Stimulated activated CD8-positive, alpha-beta memory T cell treated with anti-CD3 and anti-CD28 coated beads, Interleukin-15, amount 100 ng/mL, for 48 hours (primary cell): ENCODE measurements around the gene PDE6D.

Experiments
- DNase-seq, 2 donors: peaks; one replicate each; pipeline ENCODE4 v3.0.0-alpha.2; 2020; ENCODE audit warnings: low read depth in 2 of 2

The PDE6D gene

DNA sequence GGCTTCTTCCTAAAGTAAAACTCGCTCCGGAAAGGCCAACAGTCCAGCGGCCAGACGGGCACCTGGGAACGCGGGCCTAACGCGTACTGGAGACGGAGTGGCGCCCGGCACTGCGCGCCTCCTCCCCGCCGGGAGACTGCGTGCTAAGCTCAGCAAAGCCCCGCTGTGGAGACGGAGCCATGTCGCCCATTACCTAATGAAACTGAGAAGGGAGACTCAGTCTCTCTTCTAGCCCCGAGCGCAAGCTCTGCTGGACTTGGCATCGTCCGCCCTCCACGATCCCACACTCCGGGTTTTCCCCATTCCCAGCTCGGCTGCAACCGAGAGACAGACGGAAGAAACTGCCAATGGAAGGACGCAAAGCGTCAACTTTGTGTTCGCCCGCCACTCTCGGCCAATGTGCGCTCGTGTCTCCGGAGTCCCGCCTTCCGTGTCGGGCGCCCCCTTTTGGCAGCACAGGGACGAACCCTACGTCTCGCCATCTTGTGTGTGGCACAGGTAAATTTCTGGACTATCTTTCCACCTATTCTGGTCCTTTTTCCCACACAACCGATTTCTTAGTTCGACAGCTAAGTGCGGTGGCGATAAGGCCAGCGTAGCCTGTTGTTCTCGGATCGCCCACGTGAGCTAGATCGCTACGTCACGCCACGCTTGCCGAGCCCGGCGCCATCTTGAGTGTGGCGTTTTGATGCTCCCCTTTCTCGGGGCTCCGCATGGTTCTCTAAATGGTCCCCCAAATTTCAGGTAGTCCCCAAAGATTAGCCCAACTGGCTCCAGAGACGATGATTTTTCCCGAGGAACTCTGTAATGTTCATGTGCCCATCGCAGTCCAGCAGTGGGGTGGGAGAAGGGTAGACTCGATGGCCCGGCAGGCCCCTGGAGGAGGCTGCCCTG, 74.1 kb downstream of the PDE6D start:
- peak; percentile 94 to 95 for DNase-seq

GRCh38 chr2:231704017-231704416, 77.1 kb downstream of the PDE6D start:
- DNase-seq = no peak

GRCh38 chr2:231701456-231702373, 79.4 kb downstream of the PDE6D start:
- no peak for DNase-seq

DNA sequence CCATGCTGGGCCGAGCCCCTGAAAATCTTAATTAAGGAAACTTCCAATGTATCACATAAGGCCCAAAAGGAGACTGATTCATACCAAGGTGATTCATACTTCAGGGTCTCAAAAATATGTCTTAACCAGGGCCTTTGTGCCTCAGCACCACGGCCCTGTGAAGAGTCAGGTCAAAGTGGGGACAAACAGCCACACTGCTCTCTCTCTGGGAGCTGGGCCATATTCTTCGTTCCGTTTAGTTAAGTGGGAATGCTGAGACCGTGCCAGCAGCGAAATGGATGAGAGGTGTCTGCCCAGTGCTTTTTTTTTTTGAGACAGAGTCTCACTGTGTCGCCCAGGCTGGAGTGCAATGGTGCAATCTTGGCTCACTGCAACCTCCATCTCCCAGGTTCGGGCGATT, 82.1 kb downstream of the PDE6D start:
- DNase-seq = no peak

DNA sequence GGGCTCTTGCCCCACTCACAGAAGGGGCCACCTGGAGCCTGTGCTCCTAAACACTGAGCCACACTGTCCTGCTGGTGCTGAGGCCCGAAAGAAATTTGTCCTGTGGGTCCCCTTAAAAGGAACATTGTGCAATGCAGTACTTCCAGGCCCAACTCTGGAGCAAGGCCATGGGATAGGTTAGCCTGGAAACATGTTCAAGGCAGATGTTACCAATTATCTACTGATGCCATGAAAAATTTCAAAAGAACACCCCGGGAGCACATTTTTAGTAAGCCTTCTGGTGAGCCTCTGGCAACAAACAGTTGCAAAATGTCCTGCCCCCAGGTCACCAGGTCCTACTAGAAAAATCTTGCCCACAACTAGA, 85.1 kb downstream of the PDE6D start:
- no peak for DNase-seq

DNA sequence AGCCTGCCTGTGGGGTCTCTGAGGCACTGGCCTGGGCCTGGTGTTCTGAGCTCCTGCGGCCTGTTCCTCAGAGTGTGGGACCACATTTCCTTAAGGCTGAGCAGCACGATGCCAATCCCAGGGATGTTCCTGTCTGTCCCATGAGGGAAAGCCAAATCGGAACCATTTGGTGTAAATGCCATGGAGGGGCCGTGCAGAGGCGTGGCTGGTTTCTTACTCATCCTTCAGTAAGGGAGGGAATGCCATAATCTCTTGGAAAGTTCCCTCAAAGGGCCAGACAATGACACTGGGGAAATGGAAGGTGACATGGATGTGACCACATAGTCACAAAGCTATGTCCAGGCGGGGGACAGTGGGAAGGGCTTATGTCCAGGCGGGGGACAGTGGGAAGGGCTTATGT, 87.1 kb downstream of the PDE6D start:
- no peak for DNase-seq

- DNase-seq = no peak
Observed at GRCh38 chr2:231692847-231693246, 88.2 kb downstream of the PDE6D start.

DNA sequence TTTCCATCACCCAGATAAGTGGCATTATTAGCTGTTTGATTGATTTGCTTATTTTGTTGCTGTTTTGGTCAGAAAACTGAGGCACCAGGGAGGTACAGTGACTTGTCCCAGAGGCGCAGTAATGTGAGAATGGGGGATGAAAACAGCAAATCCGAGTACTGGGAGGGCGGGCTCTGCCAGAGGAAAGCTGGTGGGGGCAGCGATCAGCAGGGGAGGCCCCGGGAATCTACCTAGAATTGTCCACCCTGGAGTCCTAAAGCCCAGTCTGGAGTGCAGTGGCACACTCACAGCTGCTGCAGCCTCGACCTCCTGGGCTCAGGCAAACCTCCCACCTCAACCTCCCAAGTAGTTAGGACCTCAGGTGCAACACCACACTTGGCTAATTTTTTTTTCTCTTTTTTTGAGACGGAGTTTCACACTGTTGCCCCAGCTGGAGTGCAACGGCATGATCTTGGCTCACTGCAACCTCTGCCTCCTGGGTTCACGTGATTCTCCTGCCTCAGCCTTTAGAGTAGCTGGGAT, 89.8 kb downstream of the PDE6D start:
- no peak for DNase-seq

- DNase-seq = no peak
Observed at GRCh38 chr2:231689124-231689893, 91.8 kb downstream of the PDE6D start.

DNA sequence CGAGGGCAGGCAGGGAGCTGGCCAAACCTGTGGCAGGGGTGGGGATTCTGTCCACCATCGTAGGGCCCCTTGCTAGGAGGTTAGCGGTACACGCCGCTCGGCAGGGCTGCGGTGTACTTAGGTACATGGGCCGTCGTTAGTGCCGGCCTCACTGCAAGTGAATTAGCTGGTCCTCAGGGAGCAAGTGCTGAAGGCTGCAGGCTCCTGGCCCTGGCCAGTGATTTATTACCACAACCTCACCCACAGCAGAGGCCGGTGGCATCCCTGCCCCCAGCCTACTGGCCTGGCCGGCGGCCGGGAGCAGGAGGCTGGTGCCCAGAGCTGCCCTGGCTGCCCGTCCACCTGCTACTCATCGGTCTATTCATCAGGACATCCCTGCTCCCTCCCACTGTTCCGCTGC, 92.4 kb downstream of the PDE6D start:
- DNase-seq = no peak

DNA sequence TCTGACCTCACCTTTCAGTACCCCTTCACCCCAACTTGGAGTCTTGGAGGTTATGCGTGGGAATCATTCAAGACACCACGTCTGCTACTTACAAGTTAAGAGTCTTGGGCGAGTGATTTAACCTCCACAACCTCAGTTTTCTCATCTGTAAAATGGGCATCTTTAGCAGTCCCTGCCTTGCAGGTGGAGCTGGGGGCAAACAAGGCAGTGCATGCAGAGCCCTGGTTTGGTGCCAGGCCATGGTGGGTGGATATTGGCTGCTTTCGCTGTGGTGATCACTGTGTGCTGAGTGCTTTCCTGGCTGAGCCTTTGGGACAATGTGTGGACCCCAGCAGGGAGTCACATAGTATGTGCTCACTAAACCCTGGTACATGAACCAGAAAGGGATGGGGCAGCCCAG, 93.1 kb downstream of the PDE6D start:
- DNase-seq = no peak

DNA sequence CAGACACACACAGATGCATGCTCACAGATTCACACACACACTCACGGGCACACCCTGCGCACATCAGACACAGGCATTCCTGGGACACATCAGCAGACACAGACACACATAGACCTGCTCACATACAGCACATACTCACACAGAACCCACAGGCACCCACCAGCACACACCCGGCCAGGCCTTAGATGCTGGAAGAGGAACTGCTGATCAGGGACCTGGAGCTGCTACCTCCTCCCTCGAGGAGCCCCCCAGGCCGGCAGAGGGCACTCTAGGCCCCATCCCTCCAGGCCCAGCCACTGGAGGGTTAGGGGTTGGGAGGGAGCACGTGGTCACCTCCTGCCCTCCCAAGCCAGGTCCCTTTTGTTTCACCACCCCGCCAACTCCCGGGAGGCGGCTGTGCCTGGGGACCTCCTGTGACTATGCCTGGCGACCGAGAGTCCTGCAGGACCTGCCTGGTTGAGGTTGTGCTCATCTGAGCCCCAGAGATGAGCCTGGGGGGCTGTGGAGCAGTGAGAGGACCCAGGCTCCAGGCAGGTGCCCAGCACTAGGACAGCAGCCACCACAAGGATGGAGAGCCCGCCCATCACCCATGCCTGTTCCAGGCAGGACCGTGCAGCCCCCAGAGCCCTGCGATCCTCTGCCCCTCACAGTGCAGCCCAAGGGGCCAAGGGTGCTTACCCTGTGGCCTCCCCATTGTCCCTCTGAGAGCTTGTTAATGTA, 93.8 kb downstream of the PDE6D start:
- DNase-seq = peak; percentile 53 to 55

GRCh38 chr2:231686192-231687100, 94.6 kb downstream of the PDE6D start:
- no peak for DNase-seq

DNA sequence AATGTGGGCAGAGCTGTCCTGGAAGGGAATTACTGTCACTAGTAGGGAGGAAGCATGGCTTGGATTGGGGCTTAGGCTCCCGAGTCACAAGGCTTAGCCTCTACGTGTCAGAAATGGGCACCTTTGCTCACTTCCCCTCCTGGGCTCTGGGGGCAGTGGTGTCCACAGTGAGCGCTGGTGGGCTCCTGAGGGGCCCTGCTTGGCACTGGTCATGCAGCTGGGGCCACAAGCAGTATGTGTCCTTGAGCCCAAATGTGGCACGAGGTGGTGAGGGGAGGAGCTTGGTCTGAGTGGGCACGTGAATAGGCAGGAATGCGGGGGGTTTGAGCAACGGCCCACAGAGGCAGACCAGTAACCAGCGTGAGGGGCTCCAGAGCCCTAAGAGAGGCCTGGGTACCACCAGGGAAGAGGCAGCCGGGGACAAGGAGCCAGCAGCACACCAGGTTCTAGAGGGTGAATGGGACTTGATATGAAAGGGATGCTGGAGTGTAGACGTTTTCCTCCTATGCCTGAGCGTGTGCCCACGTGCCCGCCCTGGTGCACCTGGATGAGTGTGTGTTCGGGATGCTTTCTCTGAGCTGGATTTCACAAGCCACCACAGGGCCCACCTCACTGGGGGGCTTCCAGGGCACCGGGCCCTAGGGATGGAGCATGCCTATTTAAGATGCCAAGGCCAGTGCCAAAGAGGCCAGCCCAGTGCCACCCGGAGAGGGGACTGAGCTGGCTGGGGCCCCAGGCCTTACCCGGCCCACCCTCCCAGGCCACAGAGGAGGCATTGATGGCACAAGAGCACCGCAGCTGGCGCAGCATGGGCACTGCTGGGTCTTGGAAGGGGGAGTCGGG, 95.5 kb downstream of the PDE6D start:
- no peak for DNase-seq

GRCh38 chr2:231684314-231685223, 96.5 kb downstream of the PDE6D start:
- DNase-seq = no peak

- DNase-seq = no peak
Observed at GRCh38 chr2:231683292-231684235, 97.5 kb downstream of the PDE6D start.
